Mucosa of stomach (tissue), 1 donor: Measurements from ENCODE around the gene INCA1.
A peak's percentile ranks its signal among the peaks of the same experiment; 100 is the strongest.

Experiments used
- H3K27me3 ChIP-seq: one replicate; pipeline ENCODE4 v1.7.0; 2013; ENCODE audit warnings: mild to moderate bottlenecking, low read length; ENCODE audit not compliant: control insufficient read depth, insufficient read depth
- H3K36me3 ChIP-seq: one replicate; pipeline ENCODE4 v1.7.0; 2013; ENCODE audit warnings: low read length; ENCODE audit not compliant: control insufficient read depth, insufficient read depth
- H3K4me1 ChIP-seq: one replicate; pipeline ENCODE4 v1.7.0; 2013; ENCODE audit warnings: mild to moderate bottlenecking, low read length; ENCODE audit not compliant: control insufficient read depth, insufficient read depth
- H3K4me3 ChIP-seq: one replicate; pipeline ENCODE4 v1.7.0; 2013; ENCODE audit warnings: low read length
- H3K9ac ChIP-seq: one replicate; pipeline ENCODE4 v1.7.0; 2013; ENCODE audit warnings: mild to moderate bottlenecking, low read length, moderate library complexity
- H3K9me3 ChIP-seq: one replicate; pipeline ENCODE4 v1.7.0; 2013; ENCODE audit warnings: mild to moderate bottlenecking, low read length, moderate library complexity; ENCODE audit not compliant: control insufficient read depth
- donor health status: Pancreatic carcinoma.

INCA1 gene

DNA sequence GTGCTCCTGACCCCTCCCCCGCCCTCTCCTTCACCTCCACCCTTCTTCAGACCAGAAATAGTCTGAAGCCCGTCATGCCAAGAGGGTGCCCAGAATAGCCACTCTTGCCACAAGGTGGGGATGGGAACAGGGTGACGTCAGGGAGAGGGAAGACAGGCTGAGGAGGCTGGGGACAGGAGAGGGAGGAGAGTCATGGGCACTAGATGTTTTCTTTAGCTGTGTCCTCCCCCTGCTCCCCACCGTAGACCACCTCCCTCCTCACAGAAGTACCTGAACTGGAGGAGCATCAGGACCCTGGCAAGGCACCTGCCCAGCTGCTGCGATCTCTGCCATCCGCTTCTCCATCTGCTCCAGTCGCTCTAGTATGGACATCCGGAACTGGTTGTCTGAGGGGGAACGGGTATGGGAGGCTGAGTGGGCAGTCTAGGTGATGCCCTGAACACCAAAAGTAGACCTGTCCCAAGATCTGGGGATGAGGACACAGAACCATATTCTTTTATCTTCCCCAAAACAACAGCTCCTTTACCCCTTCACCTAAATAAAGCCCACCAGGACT lies 23.1 kb downstream of the INCA1 start:
- peaks cover 2% of the 10 kb centered on the region for H3K4me1 ChIP-seq
- H3K36me3 ChIP-seq = peaks cover 22% of the 10 kb centered on the region
- no peak overlapping the region for H3K9ac ChIP-seq
- no peaks in the 10 kb centered on the region for H3K9me3 ChIP-seq
- H3K27me3 ChIP-seq = no peaks in the 10 kb centered on the region
- H3K4me3 ChIP-seq = no peak overlapping the region

DNA sequence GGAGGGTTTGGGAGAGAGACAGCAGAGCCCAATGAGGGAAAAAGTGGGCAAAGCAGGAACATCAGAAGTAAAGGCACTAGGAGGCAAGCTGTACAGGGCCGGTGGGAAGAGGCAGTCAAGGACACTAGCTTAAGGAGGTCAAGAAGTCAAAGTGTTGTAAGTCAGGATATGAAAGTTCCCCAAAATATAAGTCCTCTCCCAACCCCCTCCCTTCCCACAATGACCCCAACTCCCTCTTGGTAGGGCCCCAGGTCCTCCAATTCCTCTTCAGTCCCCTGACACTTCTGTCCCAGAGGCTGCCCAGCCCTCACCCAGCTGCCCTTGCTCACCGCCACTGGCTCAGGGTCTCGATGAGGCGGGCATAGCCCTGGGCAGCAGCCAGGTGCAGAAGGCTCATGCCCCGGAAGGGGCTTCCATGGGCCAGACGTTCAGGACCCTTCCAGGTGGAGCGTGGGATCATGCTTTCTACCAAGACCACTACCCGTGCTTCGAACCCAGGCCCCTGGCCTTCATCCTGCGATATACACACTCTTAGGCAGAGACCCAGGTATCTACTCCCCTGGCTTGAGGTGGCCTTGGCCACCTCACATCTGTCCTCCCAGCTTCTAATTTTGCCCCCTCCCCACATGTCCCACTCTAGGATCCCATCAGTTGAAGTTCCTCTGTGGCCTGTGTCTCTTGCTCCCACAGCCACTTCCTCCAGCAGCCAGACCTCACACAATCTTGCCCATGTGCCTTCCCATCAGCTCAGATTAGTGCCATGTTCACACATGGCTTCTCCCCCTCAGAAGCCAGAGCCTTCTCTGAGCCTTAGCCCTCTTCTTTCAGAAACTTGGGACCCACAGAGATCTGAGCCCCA lies 23.8 kb downstream of the INCA1 start:
- Histone ChIP-seq H3K27me3 (no peaks in the 10 kb centered on the region), H3K4me3 (no peak overlapping the region), H3K9me3 (no peaks in the 10 kb centered on the region), H3K9ac (no peak overlapping the region), H3K4me1 (peaks cover 9% of the 10 kb centered on the region), H3K36me3 (peaks cover 20% of the 10 kb centered on the region)

DNA sequence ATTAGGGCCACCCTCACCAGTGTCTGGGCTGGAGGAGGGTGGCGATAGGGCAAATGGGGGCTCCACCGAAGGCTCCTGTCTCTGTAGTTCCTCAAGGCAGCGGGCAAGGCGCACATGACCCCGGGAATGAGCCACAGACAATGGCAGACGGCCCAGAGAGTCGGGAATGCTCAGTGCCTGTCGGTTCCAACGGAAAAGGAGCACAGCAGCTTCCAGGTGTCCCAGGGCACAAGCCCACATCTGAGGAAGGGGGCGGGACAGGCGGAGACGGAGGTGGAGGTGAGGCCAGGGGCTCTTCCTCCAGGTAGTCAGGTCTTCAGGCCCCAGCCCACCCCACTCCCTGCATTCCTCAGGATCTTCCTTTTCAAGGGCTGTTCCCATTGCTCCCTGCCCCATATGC lies 24.6 kb downstream of the INCA1 start:
- peaks cover 13% of the 10 kb centered on the region for H3K36me3 ChIP-seq

DNA sequence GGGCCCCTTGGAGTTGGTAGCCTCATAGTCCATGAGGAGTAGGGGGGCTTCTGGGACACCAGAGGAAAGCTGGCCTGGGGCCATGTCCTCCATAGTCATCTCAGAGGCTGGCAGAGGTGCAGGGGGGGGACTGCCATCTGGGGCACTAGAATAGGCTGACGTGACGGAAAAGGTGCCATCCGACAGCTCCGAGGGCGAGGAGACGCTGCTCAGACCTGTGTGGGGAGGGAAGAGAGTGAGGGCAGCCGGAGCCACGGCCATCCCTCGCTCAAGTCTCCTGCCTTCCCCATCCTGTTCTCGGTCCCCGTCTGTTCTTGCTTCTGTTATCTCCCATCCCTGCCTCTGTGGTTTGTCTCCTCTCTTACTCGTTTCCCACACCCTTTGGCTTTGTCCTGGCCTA lies 25.0 kb downstream of the INCA1 start:
- H3K36me3 ChIP-seq = peaks cover 11% of the 10 kb centered on the region
- H3K9me3 ChIP-seq = no peaks in the 10 kb centered on the region
- no peak overlapping the region for H3K4me3 ChIP-seq
- H3K9ac ChIP-seq = no peak overlapping the region
- no peaks in the 10 kb centered on the region for H3K27me3 ChIP-seq
- peaks cover 14% of the 10 kb centered on the region for H3K4me1 ChIP-seq

More for the DNA sequence above, 24.6 kb downstream of the INCA1 start:
- Histone ChIP-seq H3K4me1 (peaks cover 14% of the 10 kb centered on the region), H3K27me3 (no peaks in the 10 kb centered on the region), H3K4me3 (no peak overlapping the region), H3K9me3 (no peaks in the 10 kb centered on the region), H3K9ac (no peak overlapping the region)

DNA sequence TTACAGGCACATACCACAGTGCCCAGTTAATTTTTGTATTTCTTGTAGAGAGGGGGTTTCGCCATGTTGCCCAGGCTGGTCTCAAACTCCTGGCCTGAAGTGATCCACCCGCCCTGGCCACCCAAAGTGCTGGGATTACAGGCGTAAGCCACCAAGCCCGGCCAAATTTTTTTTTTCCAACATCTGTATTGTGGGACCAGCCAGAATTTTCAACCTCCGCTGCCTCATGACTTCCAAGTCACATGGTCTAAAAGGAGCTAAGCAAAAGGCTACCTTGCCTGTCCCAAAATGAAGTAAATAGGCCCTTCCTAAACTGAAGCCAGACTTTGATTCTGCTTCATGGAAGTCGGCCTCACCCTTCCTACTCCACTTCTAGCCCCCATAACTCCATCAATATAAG lies 25.5 kb downstream of the INCA1 start:
- Histone ChIP-seq H3K9ac (no peak overlapping the region), H3K4me3 (no peak overlapping the region), H3K36me3 (peaks cover 11% of the 10 kb centered on the region), H3K9me3 (no peaks in the 10 kb centered on the region), H3K27me3 (no peaks in the 10 kb centered on the region), H3K4me1 (peaks cover 14% of the 10 kb centered on the region)

DNA sequence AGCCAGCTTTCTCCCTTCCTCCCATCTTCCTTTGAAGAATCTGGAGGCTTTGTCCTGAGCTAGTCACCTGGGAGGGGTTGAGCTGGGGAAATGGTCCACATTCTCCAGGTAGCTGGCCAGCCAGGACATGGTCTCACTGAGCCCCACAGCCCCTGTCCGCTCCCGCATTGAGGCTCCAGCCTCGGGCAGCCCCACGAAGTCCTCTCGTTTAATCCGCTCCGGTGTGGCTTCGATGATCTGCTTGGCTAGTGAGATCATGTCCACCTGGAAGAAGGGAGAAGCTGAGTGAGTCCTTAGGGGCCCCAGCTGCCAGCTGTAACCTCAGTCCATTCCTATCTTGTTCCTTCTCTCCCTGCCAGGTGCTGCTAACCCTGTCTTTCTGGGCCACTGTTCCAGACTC lies 27.0 kb downstream of the INCA1 start:
- Histone ChIP-seq H3K4me1 (peaks cover 20% of the 10 kb centered on the region), H3K36me3 (peaks cover 11% of the 10 kb centered on the region), H3K27me3 (no peaks in the 10 kb centered on the region)

DNA sequence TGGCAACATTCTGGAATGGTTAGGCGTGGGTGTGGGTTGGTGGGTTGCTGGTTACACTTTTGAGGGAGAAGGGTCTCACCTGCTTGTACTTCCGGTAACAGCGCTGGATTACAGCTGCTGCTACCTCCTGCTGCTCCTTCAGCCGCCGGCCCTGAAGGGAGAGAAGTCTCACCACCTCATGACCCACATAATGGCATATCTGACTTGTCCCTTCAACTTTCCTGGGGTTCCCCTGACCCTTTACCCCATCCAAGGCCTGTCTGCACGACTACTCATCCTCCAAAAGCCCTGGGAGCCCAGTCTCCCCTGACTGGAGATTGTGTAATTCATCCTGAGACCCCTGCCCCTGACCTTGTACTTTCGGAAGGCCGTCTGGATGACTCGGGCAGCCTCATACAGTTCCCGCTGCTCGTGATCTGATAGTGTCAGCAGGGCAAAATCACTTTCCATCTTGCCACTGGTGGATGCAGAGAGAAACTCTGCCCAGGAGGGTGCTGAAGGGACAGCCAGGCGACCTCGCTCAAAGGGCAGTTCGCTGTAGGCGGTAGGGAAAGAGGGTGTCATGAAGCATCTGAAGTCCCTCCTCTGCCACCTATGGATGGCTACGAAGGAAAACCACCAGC lies 27.7 kb downstream of the INCA1 start:
- peaks cover 20% of the 10 kb centered on the region for H3K4me1 ChIP-seq

More for the DNA sequence above, 27.0 kb downstream of the INCA1 start:
- Histone ChIP-seq H3K4me3 (no peak overlapping the region), H3K9me3 (no peaks in the 10 kb centered on the region), H3K9ac (no peak overlapping the region)

GRCh38 chr17:4969047-4969550 lies 28.2 kb downstream of the INCA1 start:
- Histone ChIP-seq H3K27me3 (no peaks in the 10 kb centered on the region), H3K4me3 (no peak overlapping the region), H3K4me1 (peaks cover 20% of the 10 kb centered on the region), H3K36me3 (peaks cover 2% of the 10 kb centered on the region), H3K9ac (peak overlapping the region; percentile 85), H3K9me3 (no peaks in the 10 kb centered on the region)

More for the DNA sequence above, 27.7 kb downstream of the INCA1 start:
- no peaks in the 10 kb centered on the region for H3K9me3 ChIP-seq
- no peaks in the 10 kb centered on the region for H3K27me3 ChIP-seq
- H3K36me3 ChIP-seq = peaks cover 8% of the 10 kb centered on the region
- H3K9ac ChIP-seq = no peak overlapping the region
- no peak overlapping the region for H3K4me3 ChIP-seq

DNA sequence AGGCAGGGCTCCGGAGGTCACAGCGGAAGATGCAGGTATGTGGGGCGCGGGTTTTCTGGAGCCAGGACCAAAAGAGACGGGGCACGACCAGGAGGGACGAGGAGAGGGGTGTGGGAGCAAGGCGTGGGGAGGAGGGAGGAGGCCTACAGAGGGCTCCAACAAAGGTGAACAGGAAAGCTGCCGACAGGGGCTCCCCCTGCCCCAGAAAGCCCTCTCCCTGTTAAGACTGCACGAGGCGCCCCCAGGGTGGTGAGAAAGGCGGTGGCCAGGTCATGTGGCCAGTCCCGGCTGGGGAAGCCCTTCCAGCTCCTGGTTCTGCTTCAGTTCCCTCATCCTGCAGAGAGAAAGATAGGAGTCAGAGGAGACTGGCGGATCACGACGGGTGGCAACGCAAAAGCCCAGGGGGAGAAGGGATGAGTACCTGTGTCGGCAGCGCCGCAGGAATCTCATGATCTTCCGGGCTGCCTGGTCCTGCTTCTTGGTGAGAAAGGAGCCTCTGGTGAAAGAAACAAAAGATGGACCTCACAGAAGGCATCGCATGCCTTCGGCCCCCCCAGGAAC lies 28.8 kb downstream of the INCA1 start:
- peak overlapping the region; percentile 77 for H3K4me3 ChIP-seq
- H3K36me3 ChIP-seq = no peaks in the 10 kb centered on the region
- no peaks in the 10 kb centered on the region for H3K27me3 ChIP-seq
- no peaks in the 10 kb centered on the region for H3K9me3 ChIP-seq
- H3K9ac ChIP-seq = peak overlapping the region; percentile 85
- H3K4me1 ChIP-seq = peaks cover 20% of the 10 kb centered on the region

- Histone ChIP-seq H3K36me3 (no peaks in the 10 kb centered on the region), H3K9me3 (no peaks in the 10 kb centered on the region), H3K9ac (peak within 1 kb of the TSS; percentile 85), H3K4me1 (peaks cover 20% of the 10 kb centered on the region), H3K4me3 (peak within 1 kb of the TSS; percentile 78), H3K27me3 (no peaks in the 10 kb centered on the region)
These were observed 29.5 kb downstream of the INCA1 start, which contains the start of gene SPAG7 for GRCh38 chr17:4967539-4968485. Gene SPAG7 (minus strand): TSS chr17:4967817. CDS start chr17:4967804, 13 bp downstream.
